ENCODE data around the gene ORM1. TPM values are rescaled to one million over a fixed set of nuclear protein-coding genes. Genes with fewer than 3 reads are reported as not detected.

ORM1 gene
- total and polyA plus RNA-seq, 4 donors = 1,297 to 69,591 (median 37,095) TPM

DNA sequence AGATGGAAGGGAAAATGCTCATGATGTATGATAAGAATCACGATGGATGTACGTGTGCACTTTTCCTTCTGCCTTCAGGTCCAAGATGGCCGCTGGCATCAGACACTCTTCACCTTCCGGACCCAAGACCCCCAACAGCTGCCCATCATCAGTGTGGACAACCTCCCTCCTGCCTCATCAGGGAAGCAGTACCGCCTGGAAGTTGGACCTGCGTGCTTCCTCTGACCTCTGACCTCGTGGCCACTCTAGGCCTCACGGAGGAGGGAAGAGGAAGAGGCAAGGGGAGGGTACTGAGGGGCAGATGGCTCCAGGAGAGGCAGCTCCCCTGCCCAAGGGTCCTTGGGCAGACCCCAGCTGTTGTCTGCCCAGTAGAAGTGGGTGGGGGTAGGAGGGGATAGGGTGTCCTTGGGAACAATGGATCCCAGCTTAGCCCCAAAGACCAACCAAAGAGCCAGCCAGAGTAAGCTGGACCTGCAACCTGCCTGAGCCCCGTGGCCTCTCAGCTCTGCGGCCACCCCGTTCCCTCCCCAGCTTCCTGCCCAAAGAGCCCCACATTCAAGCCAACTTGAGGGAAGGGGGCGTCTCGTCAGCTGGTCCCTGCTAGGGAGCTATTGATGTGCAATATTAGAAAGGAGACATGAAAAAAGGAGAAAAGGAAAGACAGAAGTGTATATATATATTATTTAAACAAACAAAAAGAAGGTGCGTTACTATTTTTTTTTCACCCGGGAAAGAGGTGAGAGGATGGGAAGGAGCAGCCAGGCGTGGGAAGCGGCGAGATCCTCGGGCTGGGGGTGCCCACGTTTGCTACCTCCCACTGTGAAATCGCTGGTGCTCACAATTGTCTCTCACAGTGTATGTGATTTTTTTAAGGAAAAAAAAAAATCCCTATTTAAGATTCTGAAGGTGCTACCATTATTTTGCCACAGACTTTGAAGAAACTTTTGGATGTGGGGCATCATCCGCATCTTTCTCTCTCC, 12.1 kb upstream of the ORM1 start:
- WGBS = 94% methylated on average over 22 of the region's 22 CpGs
- no peak overlapping the region for H3K9ac ChIP-seq (ENCODE audit: low read depth in 1 of 2, low read length in 2 of 2)
- DNase-seq (ENCODE audit: low spot score) = no peak
- TF ChIP-seq, protein P1, sequence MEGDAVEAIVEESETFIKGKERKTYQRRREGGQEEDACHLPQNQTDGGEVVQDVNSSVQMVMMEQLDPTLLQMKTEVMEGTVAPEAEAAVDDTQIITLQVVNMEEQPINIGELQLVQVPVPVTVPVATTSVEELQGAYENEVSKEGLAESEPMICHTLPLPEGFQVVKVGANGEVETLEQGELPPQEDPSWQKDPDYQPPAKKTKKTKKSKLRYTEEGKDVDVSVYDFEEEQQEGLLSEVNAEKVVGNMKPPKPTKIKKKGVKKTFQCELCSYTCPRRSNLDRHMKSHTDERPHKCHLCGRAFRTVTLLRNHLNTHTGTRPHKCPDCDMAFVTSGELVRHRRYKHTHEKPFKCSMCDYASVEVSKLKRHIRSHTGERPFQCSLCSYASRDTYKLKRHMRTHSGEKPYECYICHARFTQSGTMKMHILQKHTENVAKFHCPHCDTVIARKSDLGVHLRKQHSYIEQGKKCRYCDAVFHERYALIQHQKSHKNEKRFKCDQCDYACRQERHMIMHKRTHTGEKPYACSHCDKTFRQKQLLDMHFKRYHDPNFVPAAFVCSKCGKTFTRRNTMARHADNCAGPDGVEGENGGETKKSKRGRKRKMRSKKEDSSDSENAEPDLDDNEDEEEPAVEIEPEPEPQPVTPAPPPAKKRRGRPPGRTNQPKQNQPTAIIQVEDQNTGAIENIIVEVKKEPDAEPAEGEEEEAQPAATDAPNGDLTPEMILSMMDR (IDR thresholded peaks at IDR 0.05; ENCODE audit: low read depth, low read length, missing input control) = no peak
- no peak for TF ChIP-seq HNF4A (conservative IDR thresholded peaks at IDR 0.05)
- peaks cover 8 to 44% (median 20%) of the 10 kb centered on the region in 4 donors for H3K4me1 ChIP-seq (ENCODE audit: control insufficient read depth in 4 of 4, insufficient read depth in 4 of 4, low read length in 3 of 4)
- H3K9me3 ChIP-seq (ENCODE audit: control insufficient read depth in 4 of 4, low read length in 3 of 4) = no peaks in the 10 kb centered on the region
- peaks cover 0 to 8% (median 1%) of the 10 kb centered on the region in 4 donors for H3K36me3 ChIP-seq (ENCODE audit: control insufficient read depth in 4 of 4, insufficient read depth in 3 of 4, low read depth in 1 of 4, low read length in 3 of 4)
- H3K27me3 ChIP-seq (ENCODE audit: control insufficient read depth in 4 of 4, insufficient read depth in 4 of 4, low read length in 3 of 4) = no peaks in the 10 kb centered on the region
- no peak overlapping the region for H3K27ac ChIP-seq (ENCODE audit: low read depth in 1 of 2, low read length in 2 of 2)
- H3K4me3 ChIP-seq (ENCODE audit: low read depth in 1 of 3, low read length in 3 of 3) = no peak overlapping the region

- no peak overlapping the region for H3K9ac ChIP-seq (ENCODE audit: low read depth in 1 of 2, low read length in 2 of 2)
- H3K36me3 ChIP-seq (ENCODE audit: control insufficient read depth in 4 of 4, insufficient read depth in 3 of 4, low read depth in 1 of 4, low read length in 3 of 4) = peaks cover 0 to 8% (median 1%) of the 10 kb centered on the region in 4 donors
- H3K27ac ChIP-seq (ENCODE audit: low read depth in 1 of 2, low read length in 2 of 2) = no peak overlapping the region
- TF ChIP-seq EGR1 (IDR thresholded peaks at IDR 0.05; ENCODE audit: low read depth in 2 of 2) (no peak), YY1 (IDR thresholded peaks at IDR 0.05) (no peak), FOXA2 (IDR thresholded peaks at IDR 0.05) (no peak), SP1 (IDR thresholded peaks at IDR 0.05) (no peak), MAX (IDR thresholded peaks at IDR 0.05) (no peak)
- TF ChIP-seq, protein P1 (IDR thresholded peaks at IDR 0.05; ENCODE audit: low read depth, low read length, missing input control) = no peak
- 96% methylated on average over 28 of the region's 28 CpGs for WGBS
- no peak for DNase-seq (ENCODE audit: low spot score)
- no peaks in the 10 kb centered on the region for H3K9me3 ChIP-seq (ENCODE audit: control insufficient read depth in 4 of 4, low read length in 3 of 4)
- no peaks in the 10 kb centered on the region for H3K27me3 ChIP-seq (ENCODE audit: control insufficient read depth in 4 of 4, insufficient read depth in 4 of 4, low read length in 3 of 4)
- no peak overlapping the region for H3K4me3 ChIP-seq (ENCODE audit: low read depth in 1 of 3, low read length in 3 of 3)
- H3K4me1 ChIP-seq (ENCODE audit: control insufficient read depth in 4 of 4, insufficient read depth in 4 of 4, low read length in 3 of 4) = peaks cover 10 to 47% (median 17%) of the 10 kb centered on the region in 4 donors
Measured at GRCh38 chr9:114311571-114312512, 11.1 kb upstream of the ORM1 start.

DNA sequence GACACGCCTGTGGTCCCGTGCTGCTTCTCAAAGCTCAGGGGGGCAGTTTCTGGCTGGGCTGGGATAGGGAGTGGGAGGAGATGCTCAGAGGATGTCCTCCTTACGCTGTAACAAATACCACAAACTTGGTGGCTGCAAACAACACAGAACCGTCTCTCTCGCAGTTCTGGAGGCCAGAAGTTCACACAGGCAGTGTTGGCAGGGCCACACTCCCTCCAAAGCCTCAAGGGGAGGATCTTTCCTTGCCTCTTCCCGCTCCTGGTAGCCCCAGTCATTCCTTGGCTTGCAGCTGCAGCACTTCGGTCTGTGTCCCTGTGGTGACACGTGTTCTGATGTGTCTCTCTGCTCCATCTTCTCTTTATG, 10.4 kb upstream of the ORM1 start:
- WGBS = 74% methylated on average over 8 of the region's 8 CpGs
- Histone ChIP-seq H3K4me1 (ENCODE audit: control insufficient read depth in 4 of 4, insufficient read depth in 4 of 4, low read length in 3 of 4) (peaks cover 10 to 43% (median 18%) of the 10 kb centered on the region in 4 donors), H3K4me3 (ENCODE audit: low read depth in 1 of 3, low read length in 3 of 3) (no peak overlapping the region), H3K27me3 (ENCODE audit: control insufficient read depth in 4 of 4, insufficient read depth in 4 of 4, low read length in 3 of 4) (no peaks in the 10 kb centered on the region), H3K27ac (ENCODE audit: low read depth in 1 of 2, low read length in 2 of 2) (no peak overlapping the region), H3K36me3 (ENCODE audit: control insufficient read depth in 4 of 4, insufficient read depth in 3 of 4, low read depth in 1 of 4, low read length in 3 of 4) (peaks cover 0 to 5% (median 1%) of the 10 kb centered on the region in 4 donors), H3K9me3 (ENCODE audit: control insufficient read depth in 4 of 4, low read length in 3 of 4) (no peaks in the 10 kb centered on the region), H3K9ac (ENCODE audit: low read depth in 1 of 2, low read length in 2 of 2) (no peak overlapping the region)
- DNase-seq (ENCODE audit: low spot score) = no peak
- TF ChIP-seq ATF3 (IDR thresholded peaks at IDR 0.05) = no peak
- TF ChIP-seq RXRA (IDR thresholded peaks at IDR 0.05) = no peak
- no peak for TF ChIP-seq HNF4A (conservative IDR thresholded peaks at IDR 0.05)
- TF ChIP-seq HNF4G (IDR thresholded peaks at IDR 0.05) = no peak
- TF ChIP-seq TAF1 (conservative IDR thresholded peaks at IDR 0.05) = no peak
- TF ChIP-seq, protein P2, sequence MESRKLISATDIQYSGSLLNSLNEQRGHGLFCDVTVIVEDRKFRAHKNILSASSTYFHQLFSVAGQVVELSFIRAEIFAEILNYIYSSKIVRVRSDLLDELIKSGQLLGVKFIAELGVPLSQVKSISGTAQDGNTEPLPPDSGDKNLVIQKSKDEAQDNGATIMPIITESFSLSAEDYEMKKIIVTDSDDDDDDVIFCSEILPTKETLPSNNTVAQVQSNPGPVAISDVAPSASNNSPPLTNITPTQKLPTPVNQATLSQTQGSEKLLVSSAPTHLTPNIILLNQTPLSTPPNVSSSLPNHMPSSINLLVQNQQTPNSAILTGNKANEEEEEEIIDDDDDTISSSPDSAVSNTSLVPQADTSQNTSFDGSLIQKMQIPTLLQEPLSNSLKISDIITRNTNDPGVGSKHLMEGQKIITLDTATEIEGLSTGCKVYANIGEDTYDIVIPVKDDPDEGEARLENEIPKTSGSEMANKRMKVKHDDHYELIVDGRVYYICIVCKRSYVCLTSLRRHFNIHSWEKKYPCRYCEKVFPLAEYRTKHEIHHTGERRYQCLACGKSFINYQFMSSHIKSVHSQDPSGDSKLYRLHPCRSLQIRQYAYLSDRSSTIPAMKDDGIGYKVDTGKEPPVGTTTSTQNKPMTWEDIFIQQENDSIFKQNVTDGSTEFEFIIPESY (IDR thresholded peaks at IDR 0.05) = no peak
- TF ChIP-seq MAX (IDR thresholded peaks at IDR 0.05) = no peak
- no peak for TF ChIP-seq EGR1 (IDR thresholded peaks at IDR 0.05; ENCODE audit: low read depth in 2 of 2)

All from liver (tissue), 9 donors.